Measurements from ENCODE around the gene SAMD15. TPM values are rescaled to one million over a fixed set of nuclear protein-coding genes. Genes with fewer than 3 reads are reported as not detected.

The SAMD15 gene
- total RNA-seq, 1 experiment from 2014 or later: 0.42 TPM

GRCh38 chr14:77375973-77376770 is 1.0 kb upstream of the SAMD15 start (continued):
- TF ChIP-seq CBFB (CRISPR knock-in tag; IDR thresholded peaks at IDR 0.05; ENCODE audit: low read depth): no peak
- TF ChIP-seq TEAD4 (CRISPR knock-in tag; IDR thresholded peaks at IDR 0.05): no peak
- no peak for TF ChIP-seq IRF2 (CRISPR knock-in tag; IDR thresholded peaks at IDR 0.05; ENCODE audit: borderline replicate concordance, low read depth)

GRCh38 chr14:77377502-77377844 is 294 bp downstream of the SAMD15 start:
- no peaks in the 10 kb centered on the region for H3K36me3 Mint-ChIP-seq
- H3K27me3 Mint-ChIP-seq (ENCODE audit: low read depth): no peaks in the 10 kb centered on the region
- DNase-seq (ENCODE audit: low spot score) (no peak), ATAC-seq (no peak)
- TF ChIP-seq E2F5 (CRISPR knock-in tag; IDR thresholded peaks at IDR 0.05): no peak
- no peak for TF ChIP-seq ARID4B (CRISPR knock-in tag; IDR thresholded peaks at IDR 0.05; ENCODE audit: borderline replicate concordance)
- TF ChIP-seq PRDM15 (CRISPR knock-in tag; IDR thresholded peaks at IDR 0.05): no peak
- TF ChIP-seq ZMAT4 (CRISPR knock-in tag; IDR thresholded peaks at IDR 0.05): no peak
- H3K9me3 Mint-ChIP-seq: no peaks in the 10 kb centered on the region
- POLR2A ChIA-PET: interaction anchor here (0.6 to 1.3 kb wide), 3 partner anchors 56 to 126 kb away, joined by 3 to 6 read pairs (median 5); partner anchors contain the start of gene GSTZ1
- no peak overlapping the region for H3K27ac Mint-ChIP-seq
- CTCF ChIA-PET: interaction anchor here (0.6 to 2.0 kb wide), 13 partner anchors 12 to 307 kb away, joined by 3 to 19 read pairs (median 5); partner anchors contain the start of genes GSTZ1, POMT2 and VIPAS39
- H3K4me1 Mint-ChIP-seq: peaks cover 9% of the 10 kb centered on the region
- no peak overlapping the region for H3K4me3 Mint-ChIP-seq

GRCh38 chr14:77378701-77379100 is 1.5 kb downstream of the SAMD15 start:
- Mint-ChIP-seq H3K27me3 (ENCODE audit: low read depth) (no peaks in the 10 kb centered on the region), H3K4me3 (no peak overlapping the region), H3K27ac (no peak overlapping the region), H3K9me3 (no peaks in the 10 kb centered on the region), H3K36me3 (no peaks in the 10 kb centered on the region), H3K4me1 (peaks cover 9% of the 10 kb centered on the region)
- ATAC-seq (no peak), DNase-seq (ENCODE audit: low spot score) (no peak)
- POLR2A ChIA-PET: interaction anchor here (0.6 kb wide), 1 partner anchor 49 kb away, joined by 3 read pairs; no protein-coding TSS in a partner anchor
- CTCF ChIA-PET: no interaction called here
- TF ChIP-seq CTCF (IDR thresholded peaks at IDR 0.05): no peak
- TF ChIP-seq ZBTB21 (CRISPR knock-in tag; IDR thresholded peaks at IDR 0.05; ENCODE audit: borderline replicate concordance): no peak
- TF ChIP-seq HMGXB4 (CRISPR knock-in tag; IDR thresholded peaks at IDR 0.05): no peak
- no peak for TF ChIP-seq AFF4 (CRISPR knock-in tag; IDR thresholded peaks at IDR 0.05; ENCODE audit: borderline replicate concordance)
- no peak for TF ChIP-seq ZNF671 (CRISPR knock-in tag; IDR thresholded peaks at IDR 0.05)
- TF ChIP-seq GABPB1 (CRISPR knock-in tag; IDR thresholded peaks at IDR 0.05): no peak
- TF ChIP-seq ZNF263 (CRISPR knock-in tag; IDR thresholded peaks at IDR 0.05; ENCODE audit: low read depth): no peak
- no peak for TF ChIP-seq TEAD4 (CRISPR knock-in tag; IDR thresholded peaks at IDR 0.05)

Measured in WTC11 (cell line).